ENCODE results near the gene PARP16. TPM values are rescaled to one million over a fixed set of nuclear protein-coding genes. Genes with fewer than 3 reads are reported as not detected.

Gene PARP16
- total and polyA plus RNA-seq, 11 donors, result 2.7 to 7.0 (median 4.8) TPM

- H3K27me3 ChIP-seq, result no peaks in the 10 kb centered on the region
- WGBS, 4 donors, result 72 to 88% (median 79%) methylated on average over 1 of the region's 1 CpG
- no peaks in the 10 kb centered on the region for H3K9me3 ChIP-seq
- TF ChIP-seq POLR2A (IDR thresholded peaks at IDR 0.05), result no peak
- TF ChIP-seq CTCF (IDR thresholded peaks at IDR 0.05), result no peak
- H3K4me1 ChIP-seq, result peaks cover 0 to 31% (median 1%) of the 10 kb centered on the region in 12 donors
- ATAC-seq, result no peak
- peaks cover 0 to 31% (median 19%) of the 10 kb centered on the region in 9 donors for H3K36me3 ChIP-seq
- peak overlapping the region in 2 of 12 donors; percentile 19 to 35 for H3K27ac ChIP-seq
- H3K4me3 ChIP-seq, result no peak overlapping the region
- intact Hi-C loops (cut with DNase I), result no loop called here
- no peak for DNase-seq
Observed at GRCh38 chr15:65254758-65255157, 31.9 kb downstream of the PARP16 start.

GRCh38 chr15:65254356-65254755 is 32.3 kb downstream of the PARP16 start:
- WGBS, 4 donors, result 49 to 56% (median 52%) methylated on average over 4 of the region's 4 CpGs
- no peak for TF ChIP-seq CTCF (IDR thresholded peaks at IDR 0.05)
- no peak for TF ChIP-seq POLR2A (IDR thresholded peaks at IDR 0.05)
- intact Hi-C loops (cut with DNase I), result no loop called here
- no peak for DNase-seq
- Histone ChIP-seq H3K4me3 (no peak overlapping the region), H3K27me3 (no peaks in the 10 kb centered on the region), H3K9me3 (no peaks in the 10 kb centered on the region), H3K36me3 (peaks cover 0 to 27% (median 15%) of the 10 kb centered on the region in 9 donors), H3K27ac (peak overlapping the region in 3 of 12 donors; percentile 3 to 35 (median 19)), H3K4me1 (peaks cover 0 to 32% (median 4%) of the 10 kb centered on the region in 12 donors)
- ATAC-seq, result no peak

GRCh38 chr15:65249641-65250040 is 37.0 kb downstream of the PARP16 start:
- Histone ChIP-seq H3K4me1 (peaks cover 0 to 32% (median 16%) of the 10 kb centered on the region in 12 donors), H3K27me3 (no peaks in the 10 kb centered on the region), H3K9me3 (no peaks in the 10 kb centered on the region), H3K27ac (peak overlapping the region in 4 of 12 donors; percentile 41 to 81 (median 56)), H3K4me3 (no peak overlapping the region), H3K36me3 (no peaks in the 10 kb centered on the region)
- no peak for DNase-seq
- WGBS, 4 donors, result 76 to 97% (median 79%) methylated on average over 2 of the region's 2 CpGs
- no peak for ATAC-seq
- intact Hi-C loops (cut with DNase I), result no loop called here
- no peak for TF ChIP-seq CTCF (IDR thresholded peaks at IDR 0.05)
- TF ChIP-seq POLR2A (IDR thresholded peaks at IDR 0.05), result no peak

- H3K27ac ChIP-seq, result peak overlapping the region in 6 of 12 donors; percentile 41 to 81 (median 53)
- WGBS, 4 donors, result 84 to 93% (median 87%) methylated on average over 2 to 9 of the region's 9 CpGs
- no peak for TF ChIP-seq CTCF (IDR thresholded peaks at IDR 0.05)
- no peak for TF ChIP-seq POLR2A (IDR thresholded peaks at IDR 0.05)
- H3K4me1 ChIP-seq, result peaks cover 0 to 29% (median 16%) of the 10 kb centered on the region in 12 donors
- no peaks in the 10 kb centered on the region for H3K27me3 ChIP-seq
- DNase-seq (peak in 1 of 5 donors; percentile 36), ATAC-seq (peak in 1 of 4 donors; percentile 19)
- no peaks in the 10 kb centered on the region for H3K9me3 ChIP-seq
- H3K4me3 ChIP-seq, result no peak overlapping the region
- H3K36me3 ChIP-seq, result no peaks in the 10 kb centered on the region
- intact Hi-C loops (cut with DNase I), result no loop called here
Observed at GRCh38 chr15:65248511-65249255, 38.0 kb downstream of the PARP16 start.
